Gastrocnemius medialis (tissue), 4 donors: Measurements from ENCODE around the gene DOCK7.

Source experiments
- POLR2A ChIP-seq, 2 donors: fragments of 450-650 bp; IDR thresholded peaks; one replicate each; pipeline ENCODE4 v1.6.1; 2017; ENCODE audit warnings: antibody characterized with exemption in 2 of 2, mild to moderate bottlenecking in 2 of 2, moderate library complexity in 2 of 2
- TF ChIP-seq, protein P1 (sequence below), 5 experiments: fragments of 450-650 bp in 3 of 5; fragments of 200-600 bp in 2 of 5; sonication (generic) in 2 of 5; IDR thresholded peaks in 4 of 5; conservative IDR thresholded peaks in 1 of 5; 1 replicate in 4 of 5; 2 replicates in 1 of 5; pipeline ENCODE4 v1.5.1; 2016 to 2019; ENCODE audit warnings: antibody characterized with exemption in 5 of 5, mild to moderate bottlenecking in 3 of 5, moderate library complexity in 3 of 5

DNA sequence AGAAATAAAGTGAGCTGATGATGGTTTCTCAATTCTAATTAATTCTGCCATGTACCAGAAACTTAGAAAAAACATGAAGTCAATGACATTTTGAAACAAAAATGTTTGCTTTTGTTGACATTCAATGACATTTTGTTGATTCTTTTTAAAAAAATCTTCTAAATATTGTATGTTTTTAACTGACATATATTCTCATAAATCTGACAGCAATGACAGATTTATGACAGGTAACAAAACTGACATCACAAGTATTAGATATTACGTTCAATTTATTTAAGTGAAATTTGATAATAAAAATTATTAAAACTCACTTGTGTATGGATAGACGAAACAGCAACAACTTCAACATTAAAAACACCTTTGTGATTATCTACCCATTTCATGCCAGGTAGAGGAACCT lies 126.9 kb downstream of the DOCK7 start:
- TF ChIP-seq POLR2A (IDR thresholded peaks at IDR 0.05): no peak
- TF ChIP-seq, protein P1, sequence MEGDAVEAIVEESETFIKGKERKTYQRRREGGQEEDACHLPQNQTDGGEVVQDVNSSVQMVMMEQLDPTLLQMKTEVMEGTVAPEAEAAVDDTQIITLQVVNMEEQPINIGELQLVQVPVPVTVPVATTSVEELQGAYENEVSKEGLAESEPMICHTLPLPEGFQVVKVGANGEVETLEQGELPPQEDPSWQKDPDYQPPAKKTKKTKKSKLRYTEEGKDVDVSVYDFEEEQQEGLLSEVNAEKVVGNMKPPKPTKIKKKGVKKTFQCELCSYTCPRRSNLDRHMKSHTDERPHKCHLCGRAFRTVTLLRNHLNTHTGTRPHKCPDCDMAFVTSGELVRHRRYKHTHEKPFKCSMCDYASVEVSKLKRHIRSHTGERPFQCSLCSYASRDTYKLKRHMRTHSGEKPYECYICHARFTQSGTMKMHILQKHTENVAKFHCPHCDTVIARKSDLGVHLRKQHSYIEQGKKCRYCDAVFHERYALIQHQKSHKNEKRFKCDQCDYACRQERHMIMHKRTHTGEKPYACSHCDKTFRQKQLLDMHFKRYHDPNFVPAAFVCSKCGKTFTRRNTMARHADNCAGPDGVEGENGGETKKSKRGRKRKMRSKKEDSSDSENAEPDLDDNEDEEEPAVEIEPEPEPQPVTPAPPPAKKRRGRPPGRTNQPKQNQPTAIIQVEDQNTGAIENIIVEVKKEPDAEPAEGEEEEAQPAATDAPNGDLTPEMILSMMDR (IDR thresholded peaks at IDR 0.05 in 4 of 5, conservative IDR thresholded peaks at IDR 0.05 in 1 of 5): no peak
